ENCODE measurements around the gene CPT1C. TPM values are rescaled to one million over a fixed set of nuclear protein-coding genes. Genes with fewer than 3 reads are reported as not detected.

Gene CPT1C
- polyA plus RNA-seq, 1 donor from 2014 or later, result 204 TPM

GRCh38 chr19:49686503-49687088 is 4.3 kb upstream of the CPT1C start:
- H3K4me3 ChIP-seq (ENCODE audit: low read length), result no peak overlapping the region
- no peaks in the 10 kb centered on the region for H3K9me3 ChIP-seq (ENCODE audit: low read length)
- no peaks in the 10 kb centered on the region for H3K9me2 ChIP-seq (ENCODE audit: insufficient read depth, low read length)
- TF ChIP-seq POLR2AphosphoS5 (IDR thresholded peaks at IDR 0.05), result no peak
- TF ChIP-seq MXI1 (conservative IDR thresholded peaks at IDR 0.05; ENCODE audit: poor library complexity, severe bottlenecking), result no peak
- no peak for TF ChIP-seq RAD21 (conservative IDR thresholded peaks at IDR 0.05)
- no peak for TF ChIP-seq REST (IDR thresholded peaks at IDR 0.05; ENCODE audit: borderline replicate concordance)
- TF ChIP-seq, protein P1, sequence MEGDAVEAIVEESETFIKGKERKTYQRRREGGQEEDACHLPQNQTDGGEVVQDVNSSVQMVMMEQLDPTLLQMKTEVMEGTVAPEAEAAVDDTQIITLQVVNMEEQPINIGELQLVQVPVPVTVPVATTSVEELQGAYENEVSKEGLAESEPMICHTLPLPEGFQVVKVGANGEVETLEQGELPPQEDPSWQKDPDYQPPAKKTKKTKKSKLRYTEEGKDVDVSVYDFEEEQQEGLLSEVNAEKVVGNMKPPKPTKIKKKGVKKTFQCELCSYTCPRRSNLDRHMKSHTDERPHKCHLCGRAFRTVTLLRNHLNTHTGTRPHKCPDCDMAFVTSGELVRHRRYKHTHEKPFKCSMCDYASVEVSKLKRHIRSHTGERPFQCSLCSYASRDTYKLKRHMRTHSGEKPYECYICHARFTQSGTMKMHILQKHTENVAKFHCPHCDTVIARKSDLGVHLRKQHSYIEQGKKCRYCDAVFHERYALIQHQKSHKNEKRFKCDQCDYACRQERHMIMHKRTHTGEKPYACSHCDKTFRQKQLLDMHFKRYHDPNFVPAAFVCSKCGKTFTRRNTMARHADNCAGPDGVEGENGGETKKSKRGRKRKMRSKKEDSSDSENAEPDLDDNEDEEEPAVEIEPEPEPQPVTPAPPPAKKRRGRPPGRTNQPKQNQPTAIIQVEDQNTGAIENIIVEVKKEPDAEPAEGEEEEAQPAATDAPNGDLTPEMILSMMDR (IDR thresholded peaks at IDR 0.05; ENCODE audit: poor library complexity, severe bottlenecking), result no peak
- no peak for TF ChIP-seq SMC3 (conservative IDR thresholded peaks at IDR 0.05; ENCODE audit: poor library complexity)
- TF ChIP-seq EP300 (conservative IDR thresholded peaks at IDR 0.05; ENCODE audit: poor library complexity, severe bottlenecking), result no peak
- TF ChIP-seq EZH2 (IDR thresholded peaks at IDR 0.05; ENCODE audit: borderline replicate concordance, insufficient read depth, low read length, poor library complexity, severe bottlenecking), result no peak
- no peak for TF ChIP-seq TAF1 (IDR thresholded peaks at IDR 0.05; ENCODE audit: low read depth)
- H3K27ac ChIP-seq (ENCODE audit: low read length), result no peak overlapping the region
- H3K9ac ChIP-seq (ENCODE audit: low read length), result no peak overlapping the region
- H4K20me1 ChIP-seq (ENCODE audit: insufficient read depth), result no peaks in the 10 kb centered on the region
- no peak overlapping the region for H3K4me2 ChIP-seq (ENCODE audit: low read length)
- H3K36me3 ChIP-seq (ENCODE audit: insufficient read depth, low read length), result no peaks in the 10 kb centered on the region
- H3K79me2 ChIP-seq (replicated peaks; ENCODE audit: insufficient read depth, low read length), result peaks cover 2% of the 10 kb centered on the region
- H3K27me3 ChIP-seq (ENCODE audit: insufficient read depth, low read depth, low read length), result no peaks in the 10 kb centered on the region
- no peak overlapping the region for H2AFZ ChIP-seq (ENCODE audit: low read depth, low read length)
- no peaks in the 10 kb centered on the region for H3F3A ChIP-seq (ENCODE audit: insufficient read depth, low read length, poor library complexity, severe bottlenecking)

- Histone ChIP-seq H3K27me3 (ENCODE audit: insufficient read depth, low read depth, low read length) (no peaks in the 10 kb centered on the region), H2AFZ (ENCODE audit: low read depth, low read length) (no peak overlapping the region), H3K27ac (ENCODE audit: low read length) (no peak overlapping the region), H3F3A (ENCODE audit: insufficient read depth, low read length, poor library complexity, severe bottlenecking) (no peaks in the 10 kb centered on the region), H3K9me3 (ENCODE audit: low read length) (no peaks in the 10 kb centered on the region), H3K9me2 (ENCODE audit: insufficient read depth, low read length) (no peaks in the 10 kb centered on the region), H3K79me2 (replicated peaks; ENCODE audit: insufficient read depth, low read length) (peaks cover 7% of the 10 kb centered on the region), H3K36me3 (ENCODE audit: insufficient read depth, low read length) (no peaks in the 10 kb centered on the region), H3K9ac (ENCODE audit: low read length) (no peak overlapping the region), H3K4me2 (ENCODE audit: low read length) (no peak overlapping the region), H4K20me1 (ENCODE audit: insufficient read depth) (no peaks in the 10 kb centered on the region), H3K4me3 (ENCODE audit: low read length) (no peak overlapping the region)
- TF ChIP-seq RAD21 (conservative IDR thresholded peaks at IDR 0.05) (no peak), EP300 (conservative IDR thresholded peaks at IDR 0.05; ENCODE audit: poor library complexity, severe bottlenecking) (no peak), SMC3 (conservative IDR thresholded peaks at IDR 0.05; ENCODE audit: poor library complexity) (no peak), REST (IDR thresholded peaks at IDR 0.05; ENCODE audit: borderline replicate concordance) (no peak)
- TF ChIP-seq, protein P1 (IDR thresholded peaks at IDR 0.05; ENCODE audit: poor library complexity, severe bottlenecking), result no peak
These were observed 3.8 kb upstream of the CPT1C start for GRCh38 chr19:49687150-49687549.
